Measurements from ENCODE around the gene KHDRBS1. TPM values are rescaled to one million over a fixed set of nuclear protein-coding genes. Genes with fewer than 3 reads are reported as not detected.
A peak's percentile ranks its signal among the peaks of the same experiment; 100 is the strongest.
"Not testable (repeated sequence)": the region's sequence is repeated elsewhere in the genome, so short reads cannot be mapped to it uniquely, and the experiment has no call there.

The KHDRBS1 gene
- total RNA-seq, 4 donors from 2014 or later: 71.8 to 90.5 (median 79.7) TPM

- H3K27me3 ChIP-seq: no peaks in the 10 kb centered on the region
- peak overlapping the region; percentile 99 to 100 (median 100) for H3K27ac ChIP-seq (replicated peaks in 1 of 4)
- intact Hi-C loops (cut with DNase I): loop anchor here (5.0 to 10.0 kb wide), 2 partner anchors 52 to 80 kb away; partner anchors contain the start of gene PTP4A2
- DNase-seq (ENCODE audit: extremely low spot score): no peak
- no peaks in the 10 kb centered on the region for H3K9me3 ChIP-seq
- H3K4me1 ChIP-seq: peaks cover 39 to 60% (median 57%) of the 10 kb centered on the region in 4 donors
- peak overlapping the region; percentile 82 to 100 (median 93) for H3K4me3 ChIP-seq
- peaks cover 0 to 6% (median 0%) of the 10 kb centered on the region in 4 donors for H3K36me3 ChIP-seq
- WGBS: under 1% methylated on average over 11 of the region's 11 CpGs
- TF ChIP-seq POLR2A (IDR thresholded peaks at IDR 0.05; ENCODE audit: low read depth) (no peak), CTCF (IDR thresholded peaks at IDR 0.05) (no peak)
Measured at GRCh38 chr1:32014948-32015273, 1.2 kb downstream of the KHDRBS1 start.

- no peak overlapping the region for H3K4me3 ChIP-seq
- H3K36me3 ChIP-seq: peaks cover 0 to 14% (median 6%) of the 10 kb centered on the region in 4 donors
- TF ChIP-seq POLR2A (IDR thresholded peaks at IDR 0.05; ENCODE audit: low read depth) (no peak), POLR2AphosphoS5 (IDR thresholded peaks at IDR 0.05) (no peak), EP300 (IDR thresholded peaks at IDR 0.05) (no peak), CTCF (IDR thresholded peaks at IDR 0.05) (no peak)
- no peaks in the 10 kb centered on the region for H3K27me3 ChIP-seq
- peak overlapping the region; percentile 28 to 61 (median 47) for H3K27ac ChIP-seq (replicated peaks in 1 of 4)
- no peaks in the 10 kb centered on the region for H3K9me3 ChIP-seq
- peaks cover 60 to 100% (median 99%) of the 10 kb centered on the region in 4 donors for H3K4me1 ChIP-seq
- WGBS: 54% methylated on average over 6 of the region's 6 CpGs
- DNase-seq (ENCODE audit: extremely low spot score): no peak
- intact Hi-C loops (cut with DNase I): no loop called here
Measured at GRCh38 chr1:32020339-32020738, 6.7 kb downstream of the KHDRBS1 start.

GRCh38 chr1:32021574-32022018 is 7.9 kb downstream of the KHDRBS1 start:
- H3K4me3 ChIP-seq; H3K9me3 ChIP-seq; intact Hi-C loops (cut with DNase I); DNase-seq (ENCODE audit: extremely low spot score); H3K27me3 ChIP-seq: not testable (repeated sequence)
- 87% methylated on average over 8 of the region's 8 CpGs for WGBS
- peaks cover 0 to 14% (median 5%) of the 10 kb centered on the region in 4 donors for H3K36me3 ChIP-seq
- H3K4me1 ChIP-seq: peaks cover 49 to 100% (median 97%) of the 10 kb centered on the region in 4 donors
- H3K27ac ChIP-seq (replicated peaks in 1 of 4): peak overlapping the region in 2 of 4 donors; percentile 26 to 28

- Histone ChIP-seq H3K4me3 (no peak overlapping the region), H3K36me3 (peaks cover 0 to 14% (median 3%) of the 10 kb centered on the region in 4 donors), H3K27me3 (no peaks in the 10 kb centered on the region), H3K4me1 (peaks cover 40 to 100% (median 95%) of the 10 kb centered on the region in 4 donors), H3K9me3 (no peaks in the 10 kb centered on the region), H3K27ac (replicated peaks in 1 of 4) (peak overlapping the region; percentile 39 to 64 (median 59))
- TF ChIP-seq EP300 (IDR thresholded peaks at IDR 0.05) (no peak), POLR2AphosphoS5 (IDR thresholded peaks at IDR 0.05) (no peak), POLR2A (IDR thresholded peaks at IDR 0.05; ENCODE audit: low read depth) (no peak), CTCF (IDR thresholded peaks at IDR 0.05) (no peak)
- intact Hi-C loops (cut with DNase I): no loop called here
- DNase-seq (ENCODE audit: extremely low spot score): no peak
- WGBS: 35% methylated on average over 3 of the region's 3 CpGs
Measured at GRCh38 chr1:32023351-32023750, 9.7 kb downstream of the KHDRBS1 start.

GRCh38 chr1:32025515-32025914 is 11.8 kb downstream of the KHDRBS1 start:
- peak overlapping the region in 3 of 4 donors; percentile 33 to 42 (median 42) for H3K27ac ChIP-seq (replicated peaks in 1 of 4)
- TF ChIP-seq EP300 (IDR thresholded peaks at IDR 0.05) (no peak), CTCF (IDR thresholded peaks at IDR 0.05) (no peak), POLR2A (IDR thresholded peaks at IDR 0.05; ENCODE audit: low read depth) (no peak), POLR2AphosphoS5 (IDR thresholded peaks at IDR 0.05) (no peak)
- no peak for DNase-seq (ENCODE audit: extremely low spot score)
- WGBS: 84% methylated on average over 6 of the region's 6 CpGs
- peaks cover 0 to 14% (median 3%) of the 10 kb centered on the region in 4 donors for H3K36me3 ChIP-seq
- H3K4me3 ChIP-seq: no peak overlapping the region
- peaks cover 28 to 100% (median 92%) of the 10 kb centered on the region in 4 donors for H3K4me1 ChIP-seq
- intact Hi-C loops (cut with DNase I): no loop called here
- no peaks in the 10 kb centered on the region for H3K9me3 ChIP-seq
- no peaks in the 10 kb centered on the region for H3K27me3 ChIP-seq
